HEK293 (cell line): Measurements from ENCODE around the gene PPP1R18.
A peak's percentile ranks its signal among the peaks of the same experiment; 100 is the strongest.

Source experiments
- CTCF ChIA-PET: fragments of 350-600 bp; formaldehyde crosslinking; extraction: SDS; loops from one replicate; lab custom pipeline; 2021; ENCODE audit warnings: antibody characterized with exemption; lab: Yijun Ruan, JAX
- POLR2A ChIA-PET: fragments of 300-600 bp; formaldehyde crosslinking; extraction: SDS; loops from one replicate; lab custom pipeline; 2020; ENCODE audit warnings: antibody characterized with exemption, inconsistent platforms; lab: Yijun Ruan, JAX
- H3K27ac ChIP-seq: fragments of 200-500 bp; sonication (Bioruptor generic); 2 replicates; pipeline ENCODE4 v1.5.1; 2014; ENCODE audit warnings: low read depth, low read length, control low read depth, inconsistent platforms; ENCODE audit errors: extremely low read depth
- H3K36me3 ChIP-seq, 2 experiments: fragments of 200-500 bp in 1 of 2; sonication (Bioruptor generic) in 1 of 2; 1 replicate in 1 of 2; 2 replicates in 1 of 2; pipeline ENCODE4 v1.5.1; 2014 to 2017; ENCODE audit warnings: inconsistent platforms in 2 of 2, low read length in 2 of 2; ENCODE audit not compliant: control insufficient read depth in 2 of 2, insufficient read depth in 1 of 2
- H3K4me1 ChIP-seq: fragments of 200-500 bp; sonication (Bioruptor generic); 2 replicates; pipeline ENCODE4 v1.5.1; 2014; ENCODE audit warnings: mild to moderate bottlenecking, low read length, inconsistent platforms; ENCODE audit not compliant: control insufficient read depth, insufficient read depth
- H3K4me3 ChIP-seq: 2 replicates; pipeline ENCODE4 v1.5.1; 2011; ENCODE audit warnings: low read depth, mild to moderate bottlenecking, control low read depth, low read length, moderate library complexity
- H3K9me3 ChIP-seq: fragments of 200-500 bp; sonication (Bioruptor generic); 2 replicates; pipeline ENCODE4 v1.5.1; 2014; ENCODE audit warnings: low read depth, low read length, inconsistent platforms; ENCODE audit not compliant: control insufficient read depth, insufficient read depth
- EGR2 ChIP-seq: fragments of 450-650 bp; formaldehyde crosslinking; IDR thresholded peaks from 2 replicates; pipeline ENCODE4 v1.5.1; 2016; ENCODE audit warnings: low read depth, missing biosample characterization, missing genetic modification characterization
- GFI1B ChIP-seq: fragments of 450-650 bp; formaldehyde crosslinking; IDR thresholded peaks from 2 replicates; pipeline ENCODE4 v1.5.1; 2016; ENCODE audit warnings: missing biosample characterization, missing genetic modification characterization
- GLIS2 ChIP-seq: fragments of 450-650 bp; formaldehyde crosslinking; IDR thresholded peaks from 2 replicates; pipeline ENCODE4 v1.5.1; 2016; ENCODE audit warnings: missing biosample characterization, missing genetic modification characterization
- KLF1 ChIP-seq: fragments of 450-650 bp; formaldehyde crosslinking; IDR thresholded peaks from 2 replicates; pipeline ENCODE4 v1.5.1; 2016; ENCODE audit warnings: missing biosample characterization, missing genetic modification characterization
- REPIN1 ChIP-seq: fragments of 450-650 bp; formaldehyde crosslinking; IDR thresholded peaks from 2 replicates; pipeline ENCODE4 v1.5.1; 2017; ENCODE audit warnings: missing biosample characterization, missing genetic modification characterization, low read depth
- SETDB1 ChIP-seq: IDR thresholded peaks from one replicate; pipeline ENCODE4 v1.6.1; 2017; ENCODE audit warnings: mild to moderate bottlenecking, low read length, moderate library complexity, mixed read lengths; ENCODE audit not compliant: insufficient read length
- TCF7L2 ChIP-seq: IDR thresholded peaks from 2 replicates; pipeline ENCODE4 v1.6.1; 2011; ENCODE audit warnings: low read depth, mild to moderate bottlenecking, inconsistent platforms, low read length, moderate library complexity, borderline replicate concordance
- YY1 ChIP-seq: fragments of 450-650 bp; formaldehyde crosslinking; IDR thresholded peaks from 2 replicates; pipeline ENCODE4 v1.5.1; 2018; ENCODE audit warnings: missing biosample characterization, missing genetic modification characterization
- ZNF2 ChIP-seq: fragments of 450-650 bp; formaldehyde crosslinking; IDR thresholded peaks from 2 replicates; pipeline ENCODE4 v1.5.1; 2016; ENCODE audit warnings: missing biosample characterization, missing genetic modification characterization
- ZNF292 ChIP-seq: fragments of 450-650 bp; formaldehyde crosslinking; IDR thresholded peaks from 2 replicates; pipeline ENCODE4 v1.5.1; 2016; ENCODE audit warnings: low read depth, missing biosample characterization, missing genetic modification characterization, borderline replicate concordance
- ZNF335 ChIP-seq: fragments of 450-650 bp; formaldehyde crosslinking; conservative IDR thresholded peaks from 2 replicates; pipeline ENCODE4 v1.5.1; 2016; ENCODE audit warnings: missing biosample characterization, missing genetic modification characterization
- ZNF391 ChIP-seq: fragments of 450-650 bp; formaldehyde crosslinking; IDR thresholded peaks from 2 replicates; pipeline ENCODE4 v1.5.1; 2016; ENCODE audit warnings: low read depth, missing biosample characterization, missing genetic modification characterization, borderline replicate concordance
- ZNF426 ChIP-seq: fragments of 450-650 bp; formaldehyde crosslinking; IDR thresholded peaks from 2 replicates; pipeline ENCODE4 v1.5.1; 2017; ENCODE audit warnings: missing biosample characterization, missing genetic modification characterization, mild to moderate bottlenecking, inconsistent platforms, moderate library complexity
- ZNF473 ChIP-seq: fragments of 450-650 bp; formaldehyde crosslinking; IDR thresholded peaks from 2 replicates; pipeline ENCODE4 v1.5.1; 2017; ENCODE audit warnings: missing biosample characterization, missing genetic modification characterization
- ZNF600 ChIP-seq: fragments of 450-650 bp; formaldehyde crosslinking; IDR thresholded peaks from 2 replicates; pipeline ENCODE4 v1.5.1; 2016; ENCODE audit warnings: missing biosample characterization, missing genetic modification characterization
- ZNF626 ChIP-seq: fragments of 450-650 bp; sonication (Bioruptor Pico); formaldehyde crosslinking; IDR thresholded peaks from 2 replicates; pipeline ENCODE4 v1.5.1; 2018; ENCODE audit warnings: missing biosample characterization, missing genetic modification characterization, inconsistent platforms
- ZNF777 ChIP-seq: fragments of 450-650 bp; formaldehyde crosslinking; IDR thresholded peaks from 2 replicates; pipeline ENCODE4 v1.5.1; 2017; ENCODE audit warnings: missing biosample characterization, missing genetic modification characterization, borderline replicate concordance
- ZNF791 ChIP-seq: fragments of 450-650 bp; formaldehyde crosslinking; IDR thresholded peaks from 2 replicates; pipeline ENCODE4 v1.5.1; 2016; ENCODE audit warnings: missing biosample characterization, missing genetic modification characterization
- TF ChIP-seq, protein P1 (sequence below): fragments of 450-650 bp; formaldehyde crosslinking; IDR thresholded peaks from 2 replicates; pipeline ENCODE4 v1.5.1; 2016; ENCODE audit warnings: missing biosample characterization, missing genetic modification characterization
- TF ChIP-seq, protein P2 (sequence below): fragments of 450-650 bp; formaldehyde crosslinking; conservative IDR thresholded peaks from 2 replicates; pipeline ENCODE4 v1.5.1; 2016; ENCODE audit warnings: low read depth, missing biosample characterization, missing genetic modification characterization
- TF ChIP-seq, protein P3 (sequence below): fragments of 450-650 bp; formaldehyde crosslinking; IDR thresholded peaks from 2 replicates; pipeline ENCODE4 v1.5.1; 2016; ENCODE audit warnings: missing biosample characterization, missing genetic modification characterization
- TF ChIP-seq, protein P4 (sequence below): fragments of 450-650 bp; formaldehyde crosslinking; IDR thresholded peaks from 2 replicates; pipeline ENCODE4 v1.5.0; 2017; ENCODE audit warnings: missing biosample characterization, missing genetic modification characterization, borderline replicate concordance

PPP1R18 gene

DNA sequence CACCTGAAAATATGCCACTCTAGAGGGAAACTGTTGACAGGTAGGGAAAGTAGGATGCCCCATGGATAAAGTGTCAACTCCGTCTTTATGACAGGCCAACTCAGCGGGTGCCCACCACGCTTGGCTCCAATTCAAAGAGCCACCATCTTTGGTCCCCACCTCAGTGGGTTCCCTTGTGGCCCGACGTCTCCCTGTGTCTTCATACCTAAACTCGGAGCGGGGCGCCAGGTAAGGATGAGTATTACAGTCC lies 30.4 kb upstream of the PPP1R18 start (continued):
- TF ChIP-seq, protein P1, sequence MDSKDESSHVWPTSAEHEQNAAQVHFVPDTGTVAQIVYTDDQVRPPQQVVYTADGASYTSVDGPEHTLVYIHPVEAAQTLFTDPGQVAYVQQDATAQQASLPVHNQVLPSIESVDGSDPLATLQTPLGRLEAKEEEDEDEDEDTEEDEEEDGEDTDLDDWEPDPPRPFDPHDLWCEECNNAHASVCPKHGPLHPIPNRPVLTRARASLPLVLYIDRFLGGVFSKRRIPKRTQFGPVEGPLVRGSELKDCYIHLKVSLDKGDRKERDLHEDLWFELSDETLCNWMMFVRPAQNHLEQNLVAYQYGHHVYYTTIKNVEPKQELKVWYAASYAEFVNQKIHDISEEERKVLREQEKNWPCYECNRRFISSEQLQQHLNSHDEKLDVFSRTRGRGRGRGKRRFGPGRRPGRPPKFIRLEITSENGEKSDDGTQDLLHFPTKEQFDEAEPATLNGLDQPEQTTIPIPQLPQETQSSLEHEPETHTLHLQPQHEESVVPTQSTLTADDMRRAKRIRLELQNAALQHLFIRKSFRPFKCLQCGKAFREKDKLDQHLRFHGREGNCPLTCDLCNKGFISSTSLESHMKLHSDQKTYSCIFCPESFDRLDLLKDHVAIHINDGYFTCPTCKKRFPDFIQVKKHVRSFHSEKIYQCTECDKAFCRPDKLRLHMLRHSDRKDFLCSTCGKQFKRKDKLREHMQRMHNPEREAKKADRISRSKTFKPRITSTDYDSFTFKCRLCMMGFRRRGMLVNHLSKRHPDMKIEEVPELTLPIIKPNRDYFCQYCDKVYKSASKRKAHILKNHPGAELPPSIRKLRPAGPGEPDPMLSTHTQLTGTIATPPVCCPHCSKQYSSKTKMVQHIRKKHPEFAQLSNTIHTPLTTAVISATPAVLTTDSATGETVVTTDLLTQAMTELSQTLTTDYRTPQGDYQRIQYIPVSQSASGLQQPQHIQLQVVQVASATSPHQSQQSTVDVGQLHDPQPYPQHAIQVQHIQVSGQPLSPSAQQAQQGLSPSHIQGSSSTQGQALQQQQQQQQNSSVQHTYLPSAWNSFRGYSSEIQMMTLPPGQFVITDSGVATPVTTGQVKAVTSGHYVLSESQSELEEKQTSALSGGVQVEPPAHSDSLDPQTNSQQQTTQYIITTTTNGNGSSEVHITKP = no peak
- TF ChIP-seq ZNF626 (tag by site-specific recombination) (no peak), ZNF2 (0 out of 2 replicates have a peak, but pooled peaks have one; percentile 21), ZNF391 (tag by site-specific recombination) (0 out of 2 replicates have a peak, but pooled peaks have one; percentile 22), ZNF335 (peak; percentile 75; the same call in 1 of the 2 replicates), REPIN1 (0 out of 2 replicates have a peak, but pooled peaks have one; percentile 30), GFI1B (tag by site-specific recombination) (no peak)
- TF ChIP-seq, protein P2, sequence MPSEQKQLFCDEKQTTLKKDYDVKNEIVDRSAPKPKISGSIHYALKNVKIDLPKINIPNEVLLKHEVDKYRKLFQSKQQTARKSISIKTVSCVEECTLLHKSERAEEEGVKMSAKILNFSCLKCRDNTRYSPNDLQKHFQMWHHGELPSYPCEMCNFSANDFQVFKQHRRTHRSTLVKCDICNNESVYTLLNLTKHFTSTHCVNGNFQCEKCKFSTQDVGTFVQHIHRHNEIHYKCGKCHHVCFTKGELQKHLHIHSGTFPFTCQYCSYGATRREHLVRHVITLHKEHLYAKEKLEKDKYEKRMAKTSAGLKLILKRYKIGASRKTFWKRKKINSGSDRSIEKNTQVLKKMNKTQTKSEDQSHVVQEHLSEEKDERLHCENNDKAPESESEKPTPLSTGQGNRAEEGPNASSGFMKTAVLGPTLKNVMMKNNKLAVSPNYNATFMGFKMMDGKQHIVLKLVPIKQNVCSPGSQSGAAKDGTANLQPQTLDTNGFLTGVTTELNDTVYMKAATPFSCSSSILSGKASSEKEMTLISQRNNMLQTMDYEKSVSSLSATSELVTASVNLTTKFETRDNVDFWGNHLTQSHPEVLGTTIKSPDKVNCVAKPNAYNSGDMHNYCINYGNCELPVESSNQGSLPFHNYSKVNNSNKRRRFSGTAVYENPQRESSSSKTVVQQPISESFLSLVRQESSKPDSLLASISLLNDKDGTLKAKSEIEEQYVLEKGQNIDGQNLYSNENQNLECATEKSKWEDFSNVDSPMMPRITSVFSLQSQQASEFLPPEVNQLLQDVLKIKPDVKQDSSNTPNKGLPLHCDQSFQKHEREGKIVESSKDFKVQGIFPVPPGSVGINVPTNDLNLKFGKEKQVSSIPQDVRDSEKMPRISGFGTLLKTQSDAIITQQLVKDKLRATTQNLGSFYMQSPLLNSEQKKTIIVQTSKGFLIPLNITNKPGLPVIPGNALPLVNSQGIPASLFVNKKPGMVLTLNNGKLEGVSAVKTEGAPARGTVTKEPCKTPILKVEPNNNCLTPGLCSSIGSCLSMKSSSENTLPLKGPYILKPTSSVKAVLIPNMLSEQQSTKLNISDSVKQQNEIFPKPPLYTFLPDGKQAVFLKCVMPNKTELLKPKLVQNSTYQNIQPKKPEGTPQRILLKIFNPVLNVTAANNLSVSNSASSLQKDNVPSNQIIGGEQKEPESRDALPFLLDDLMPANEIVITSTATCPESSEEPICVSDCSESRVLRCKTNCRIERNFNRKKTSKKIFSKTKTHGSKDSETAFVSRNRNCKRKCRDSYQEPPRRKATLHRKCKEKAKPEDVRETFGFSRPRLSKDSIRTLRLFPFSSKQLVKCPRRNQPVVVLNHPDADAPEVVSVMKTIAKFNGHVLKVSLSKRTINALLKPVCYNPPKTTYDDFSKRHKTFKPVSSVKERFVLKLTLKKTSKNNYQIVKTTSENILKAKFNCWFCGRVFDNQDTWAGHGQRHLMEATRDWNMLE (tag by site-specific recombination) = peak; percentile 9; the same call in 1 of the 2 replicates
- TF ChIP-seq, protein P3, sequence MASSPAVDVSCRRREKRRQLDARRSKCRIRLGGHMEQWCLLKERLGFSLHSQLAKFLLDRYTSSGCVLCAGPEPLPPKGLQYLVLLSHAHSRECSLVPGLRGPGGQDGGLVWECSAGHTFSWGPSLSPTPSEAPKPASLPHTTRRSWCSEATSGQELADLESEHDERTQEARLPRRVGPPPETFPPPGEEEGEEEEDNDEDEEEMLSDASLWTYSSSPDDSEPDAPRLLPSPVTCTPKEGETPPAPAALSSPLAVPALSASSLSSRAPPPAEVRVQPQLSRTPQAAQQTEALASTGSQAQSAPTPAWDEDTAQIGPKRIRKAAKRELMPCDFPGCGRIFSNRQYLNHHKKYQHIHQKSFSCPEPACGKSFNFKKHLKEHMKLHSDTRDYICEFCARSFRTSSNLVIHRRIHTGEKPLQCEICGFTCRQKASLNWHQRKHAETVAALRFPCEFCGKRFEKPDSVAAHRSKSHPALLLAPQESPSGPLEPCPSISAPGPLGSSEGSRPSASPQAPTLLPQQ (tag by site-specific recombination) = no peak

DNA sequence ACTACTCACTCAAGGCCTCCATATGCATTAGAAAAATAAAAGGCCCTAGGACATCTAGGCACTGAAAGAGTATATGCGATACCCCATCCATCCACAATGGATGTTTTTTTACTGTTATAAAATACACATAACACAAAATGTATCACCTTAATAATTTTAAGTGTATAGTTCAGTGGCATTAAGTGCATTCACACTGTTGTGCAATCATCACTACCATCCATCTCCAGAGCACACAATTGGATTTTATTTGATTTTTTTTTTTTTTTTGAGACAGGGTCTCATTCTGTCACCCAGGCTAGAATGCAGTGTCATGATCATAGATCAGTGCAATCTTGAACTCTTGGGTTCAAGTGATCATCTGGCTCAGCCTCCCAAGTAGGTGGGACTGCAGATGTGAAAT lies 27.8 kb upstream of the PPP1R18 start:
- no peak overlapping the region for H3K27ac ChIP-seq
- POLR2A ChIA-PET = interaction anchor here (1.3 kb wide), 1 partner anchor 10 kb away, joined by 3 read pairs; no protein-coding TSS in a partner anchor
- H3K9me3 ChIP-seq = no peaks in the 10 kb centered on the region
- H3K36me3 ChIP-seq = peaks cover 34 to 66% of the 10 kb centered on the region in 2 experiments
- TF ChIP-seq, protein P4, sequence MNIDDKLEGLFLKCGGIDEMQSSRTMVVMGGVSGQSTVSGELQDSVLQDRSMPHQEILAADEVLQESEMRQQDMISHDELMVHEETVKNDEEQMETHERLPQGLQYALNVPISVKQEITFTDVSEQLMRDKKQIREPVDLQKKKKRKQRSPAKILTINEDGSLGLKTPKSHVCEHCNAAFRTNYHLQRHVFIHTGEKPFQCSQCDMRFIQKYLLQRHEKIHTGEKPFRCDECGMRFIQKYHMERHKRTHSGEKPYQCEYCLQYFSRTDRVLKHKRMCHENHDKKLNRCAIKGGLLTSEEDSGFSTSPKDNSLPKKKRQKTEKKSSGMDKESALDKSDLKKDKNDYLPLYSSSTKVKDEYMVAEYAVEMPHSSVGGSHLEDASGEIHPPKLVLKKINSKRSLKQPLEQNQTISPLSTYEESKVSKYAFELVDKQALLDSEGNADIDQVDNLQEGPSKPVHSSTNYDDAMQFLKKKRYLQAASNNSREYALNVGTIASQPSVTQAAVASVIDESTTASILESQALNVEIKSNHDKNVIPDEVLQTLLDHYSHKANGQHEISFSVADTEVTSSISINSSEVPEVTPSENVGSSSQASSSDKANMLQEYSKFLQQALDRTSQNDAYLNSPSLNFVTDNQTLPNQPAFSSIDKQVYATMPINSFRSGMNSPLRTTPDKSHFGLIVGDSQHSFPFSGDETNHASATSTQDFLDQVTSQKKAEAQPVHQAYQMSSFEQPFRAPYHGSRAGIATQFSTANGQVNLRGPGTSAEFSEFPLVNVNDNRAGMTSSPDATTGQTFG (tag by site-specific recombination) = no peak
- TF ChIP-seq ZNF600 (tag by site-specific recombination) (no peak), TCF7L2 (no peak), ZNF777 (tag by site-specific recombination) (no peak), ZNF426 (tag by site-specific recombination) (no peak), EGR2 (tag by site-specific recombination) (no peak), KLF1 (tag by site-specific recombination) (no peak), ZNF473 (tag by site-specific recombination) (no peak), SETDB1 (no peak), GLIS2 (tag by site-specific recombination) (no peak), ZNF791 (tag by site-specific recombination) (no peak), ZNF292 (tag by site-specific recombination) (no peak), YY1 (tag by site-specific recombination) (no peak), ZNF2 (no peak)
- CTCF ChIA-PET = interaction anchor here (0.7 to 5.0 kb wide), 4 partner anchors 34 to 163 kb away, joined by 3 to 32 read pairs (median 5); no protein-coding TSS in a partner anchor
- H3K4me3 ChIP-seq = no peak overlapping the region
- H3K4me1 ChIP-seq = peaks cover 4% of the 10 kb centered on the region
